ENCODE data around the gene CALCR. TPM values are rescaled to one million over a fixed set of nuclear protein-coding genes. Genes with fewer than 3 reads are reported as not detected.

CALCR gene
- total RNA-seq, 1 experiment from 2014 or later: not detected

DNA sequence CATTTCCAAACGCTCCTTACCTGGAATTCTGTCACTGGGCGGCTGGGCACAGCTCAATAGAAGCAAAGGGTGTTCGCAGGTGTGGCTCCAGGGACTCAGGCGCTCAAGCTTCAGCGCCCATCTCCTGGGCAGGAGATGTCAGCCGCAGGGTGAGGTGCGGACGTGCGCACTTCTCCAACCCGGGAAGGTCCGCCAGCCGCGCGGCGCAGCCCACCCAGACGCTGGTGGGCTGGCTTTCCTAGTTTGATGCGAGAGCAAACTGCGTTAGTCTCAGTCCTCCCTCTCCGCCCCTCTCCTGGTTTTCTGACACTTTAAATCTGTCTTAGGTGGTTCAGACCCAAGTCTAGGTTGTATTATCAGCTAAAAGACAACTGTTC is 267 bp downstream of the CALCR start:
- H3K4me3 ChIP-seq (ENCODE audit: low read length): no peak overlapping the region
- no peaks in the 10 kb centered on the region for H3K4me1 ChIP-seq (ENCODE audit: low read length)
- H3K9me2 ChIP-seq (replicated peaks; ENCODE audit: insufficient read depth, low read length): no peaks in the 10 kb centered on the region
- H3K9ac ChIP-seq (ENCODE audit: low read length): no peak overlapping the region
- no peaks in the 10 kb centered on the region for H3K9me3 ChIP-seq (ENCODE audit: low read length)
- no peak overlapping the region for H2AFZ ChIP-seq (ENCODE audit: low read length)
- H3K79me2 ChIP-seq (ENCODE audit: low read length): no peaks in the 10 kb centered on the region
- H3K4me2 ChIP-seq (ENCODE audit: low read depth, low read length, poor library complexity, severe bottlenecking): no peak overlapping the region
- no peaks in the 10 kb centered on the region for H3K27me3 ChIP-seq (ENCODE audit: low read length)
- H4K20me1 ChIP-seq (ENCODE audit: insufficient read depth, low read depth, low read length): no peaks in the 10 kb centered on the region
- H3K36me3 ChIP-seq (ENCODE audit: insufficient read depth, low read length): no peaks in the 10 kb centered on the region
- no peak for DNase-seq
- no peak overlapping the region for H3K27ac ChIP-seq (ENCODE audit: low read length)

DNA sequence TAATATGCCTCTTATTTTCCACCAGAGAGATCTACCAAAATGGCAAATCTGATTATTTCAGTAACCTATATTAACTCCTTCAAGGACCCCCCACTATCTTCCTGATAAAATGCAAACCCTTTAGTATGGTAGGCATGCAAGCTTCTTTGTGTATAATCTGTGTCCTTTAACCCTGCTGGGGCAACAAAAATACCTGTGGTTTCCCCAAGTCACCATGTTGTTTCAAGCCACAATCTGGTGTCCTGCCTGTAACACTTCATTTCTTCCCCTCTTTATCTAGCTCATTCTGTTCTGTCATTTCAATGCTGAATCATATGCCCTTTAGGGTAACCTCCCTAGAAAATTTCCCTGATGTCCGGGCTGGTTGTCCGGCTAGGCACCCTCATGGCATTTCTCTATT is 5.3 kb downstream of the CALCR start:
- no peak for DNase-seq
- H3K4me2 ChIP-seq (ENCODE audit: low read depth, low read length, poor library complexity, severe bottlenecking): no peak overlapping the region
- H3K9me2 ChIP-seq (replicated peaks; ENCODE audit: insufficient read depth, low read length): no peaks in the 10 kb centered on the region

DNA sequence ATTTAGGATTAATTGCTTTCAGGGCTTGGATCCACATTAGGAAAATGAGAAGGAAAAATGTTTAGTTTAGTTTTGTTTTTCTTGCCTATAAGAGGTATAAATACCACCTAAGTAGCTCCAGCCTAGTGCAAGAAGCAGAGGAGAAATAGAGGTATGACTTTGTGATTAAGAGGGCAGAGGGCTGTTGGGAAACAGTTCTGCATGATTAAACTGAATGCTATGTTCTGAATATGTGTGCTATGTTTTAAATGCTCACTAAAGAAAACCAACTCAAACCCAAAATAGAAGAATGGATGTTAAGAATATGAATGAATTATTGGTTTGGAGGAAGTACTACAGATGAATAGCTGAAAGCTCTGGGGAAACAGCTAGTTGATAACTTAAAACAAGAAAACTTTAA is 7.6 kb downstream of the CALCR start:
- Histone ChIP-seq H3K27me3 (ENCODE audit: low read length) (no peaks in the 10 kb centered on the region), H3K9me3 (ENCODE audit: low read length) (no peaks in the 10 kb centered on the region), H3K4me1 (ENCODE audit: low read length) (no peaks in the 10 kb centered on the region), H3K4me2 (ENCODE audit: low read depth, low read length, poor library complexity, severe bottlenecking) (no peak overlapping the region), H4K20me1 (ENCODE audit: insufficient read depth, low read depth, low read length) (no peaks in the 10 kb centered on the region), H3K79me2 (ENCODE audit: low read length) (no peaks in the 10 kb centered on the region), H3K27ac (ENCODE audit: low read length) (no peak overlapping the region), H2AFZ (ENCODE audit: low read length) (no peak overlapping the region), H3K9me2 (replicated peaks; ENCODE audit: insufficient read depth, low read length) (no peaks in the 10 kb centered on the region), H3K36me3 (ENCODE audit: insufficient read depth, low read length) (no peaks in the 10 kb centered on the region), H3K9ac (ENCODE audit: low read length) (no peak overlapping the region), H3K4me3 (ENCODE audit: low read length) (no peak overlapping the region)
- DNase-seq: no peak

More for the DNA sequence above, 5.3 kb downstream of the CALCR start:
- no peak overlapping the region for H2AFZ ChIP-seq (ENCODE audit: low read length)
- H3K27me3 ChIP-seq (ENCODE audit: low read length): no peaks in the 10 kb centered on the region
- no peak overlapping the region for H3K27ac ChIP-seq (ENCODE audit: low read length)
- no peaks in the 10 kb centered on the region for H3K36me3 ChIP-seq (ENCODE audit: insufficient read depth, low read length)
- H4K20me1 ChIP-seq (ENCODE audit: insufficient read depth, low read depth, low read length): no peaks in the 10 kb centered on the region
- no peak overlapping the region for H3K9ac ChIP-seq (ENCODE audit: low read length)
- H3K4me1 ChIP-seq (ENCODE audit: low read length): no peaks in the 10 kb centered on the region
- H3K79me2 ChIP-seq (ENCODE audit: low read length): no peaks in the 10 kb centered on the region
- H3K4me3 ChIP-seq (ENCODE audit: low read length): no peak overlapping the region
- H3K9me3 ChIP-seq (ENCODE audit: low read length): no peaks in the 10 kb centered on the region

DNA sequence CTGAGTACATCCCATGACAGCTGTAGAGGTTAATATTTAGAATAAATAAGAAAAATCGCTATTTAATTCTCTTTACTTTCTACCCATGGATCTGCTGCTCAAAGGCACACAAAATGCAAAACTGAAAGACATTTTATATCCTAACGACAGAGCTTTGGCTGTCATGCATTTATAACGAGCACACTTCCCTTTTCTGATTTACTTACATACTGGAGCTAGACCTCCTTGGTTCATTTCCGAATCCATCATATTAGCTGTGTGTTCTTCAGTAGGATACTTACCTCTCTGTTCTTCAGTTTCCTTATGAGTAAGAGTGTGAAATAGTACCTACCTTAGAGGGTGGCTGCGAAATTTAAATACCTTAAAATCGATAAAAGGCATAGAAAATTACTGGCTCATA is 10.9 kb downstream of the CALCR start:
- no peaks in the 10 kb centered on the region for H3K79me2 ChIP-seq (ENCODE audit: low read length)
- no peak overlapping the region for H3K4me2 ChIP-seq (ENCODE audit: low read depth, low read length, poor library complexity, severe bottlenecking)
- no peaks in the 10 kb centered on the region for H3K9me2 ChIP-seq (replicated peaks; ENCODE audit: insufficient read depth, low read length)
- H4K20me1 ChIP-seq (ENCODE audit: insufficient read depth, low read depth, low read length): no peaks in the 10 kb centered on the region
- H3K4me3 ChIP-seq (ENCODE audit: low read length): no peak overlapping the region
- no peak overlapping the region for H3K27ac ChIP-seq (ENCODE audit: low read length)
- H3K36me3 ChIP-seq (ENCODE audit: insufficient read depth, low read length): no peaks in the 10 kb centered on the region
- no peak for DNase-seq
- H3K9me3 ChIP-seq (ENCODE audit: low read length): no peaks in the 10 kb centered on the region
- no peak overlapping the region for H3K9ac ChIP-seq (ENCODE audit: low read length)
- no peaks in the 10 kb centered on the region for H3K27me3 ChIP-seq (ENCODE audit: low read length)
- H3K4me1 ChIP-seq (ENCODE audit: low read length): peaks cover 7% of the 10 kb centered on the region
- no peak overlapping the region for H2AFZ ChIP-seq (ENCODE audit: low read length)

DNA sequence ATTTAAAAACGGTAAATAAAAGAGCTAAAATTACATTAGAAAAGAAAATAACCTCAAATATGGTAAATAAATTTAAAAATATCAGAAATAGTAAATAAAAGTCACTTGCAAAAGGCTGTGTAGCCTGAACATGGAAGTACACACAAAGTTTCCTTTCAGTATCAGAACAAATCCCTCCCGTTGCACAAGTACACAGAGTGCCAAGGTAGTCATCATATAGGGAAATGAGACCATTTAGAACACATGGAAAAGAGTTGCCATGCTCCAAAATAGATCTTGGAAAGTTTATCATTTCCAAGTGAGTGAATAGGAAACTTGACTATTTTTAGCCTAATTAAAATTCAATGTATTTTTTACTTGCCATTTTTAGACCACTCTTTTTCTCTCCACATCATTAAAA is 11.6 kb downstream of the CALCR start:
- H3K9me2 ChIP-seq (replicated peaks; ENCODE audit: insufficient read depth, low read length): no peaks in the 10 kb centered on the region
- H3K9me3 ChIP-seq (ENCODE audit: low read length): no peaks in the 10 kb centered on the region
- no peaks in the 10 kb centered on the region for H3K36me3 ChIP-seq (ENCODE audit: insufficient read depth, low read length)
- H3K4me2 ChIP-seq (ENCODE audit: low read depth, low read length, poor library complexity, severe bottlenecking): no peak overlapping the region
- no peak for DNase-seq
- peaks cover 7% of the 10 kb centered on the region for H3K4me1 ChIP-seq (ENCODE audit: low read length)
- H3K27ac ChIP-seq (ENCODE audit: low read length): no peak overlapping the region
- H3K79me2 ChIP-seq (ENCODE audit: low read length): no peaks in the 10 kb centered on the region
- no peaks in the 10 kb centered on the region for H3K27me3 ChIP-seq (ENCODE audit: low read length)
- H2AFZ ChIP-seq (ENCODE audit: low read length): no peak overlapping the region
- H4K20me1 ChIP-seq (ENCODE audit: insufficient read depth, low read depth, low read length): no peaks in the 10 kb centered on the region
- no peak overlapping the region for H3K4me3 ChIP-seq (ENCODE audit: low read length)
- H3K9ac ChIP-seq (ENCODE audit: low read length): no peak overlapping the region

DNA sequence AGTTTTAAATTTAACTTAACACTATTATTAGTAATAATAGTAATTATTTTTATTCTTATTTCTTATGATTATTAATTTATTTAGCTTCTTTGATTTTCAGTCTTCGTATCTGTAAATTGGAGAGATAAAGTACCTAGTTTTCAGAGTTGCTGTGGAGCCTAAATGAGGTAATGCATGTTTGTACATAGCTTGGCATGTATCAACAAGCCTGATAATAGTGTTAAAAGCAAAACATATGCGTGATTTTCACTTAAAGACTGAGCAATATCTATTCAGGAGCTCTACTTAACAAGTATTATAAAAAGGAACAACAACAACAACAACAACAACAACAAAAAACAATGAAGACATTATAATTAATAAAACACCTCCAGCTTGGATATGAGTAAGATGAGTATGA is 12.4 kb downstream of the CALCR start:
- Histone ChIP-seq H3K9me2 (replicated peaks; ENCODE audit: insufficient read depth, low read length) (no peaks in the 10 kb centered on the region), H3K79me2 (ENCODE audit: low read length) (no peaks in the 10 kb centered on the region), H3K36me3 (ENCODE audit: insufficient read depth, low read length) (no peaks in the 10 kb centered on the region), H3K27me3 (ENCODE audit: low read length) (no peaks in the 10 kb centered on the region), H4K20me1 (ENCODE audit: insufficient read depth, low read depth, low read length) (no peaks in the 10 kb centered on the region), H3K9me3 (ENCODE audit: low read length) (no peaks in the 10 kb centered on the region), H3K27ac (ENCODE audit: low read length) (no peak overlapping the region), H3K9ac (ENCODE audit: low read length) (no peak overlapping the region), H3K4me1 (ENCODE audit: low read length) (peaks cover 7% of the 10 kb centered on the region), H3K4me2 (ENCODE audit: low read depth, low read length, poor library complexity, severe bottlenecking) (no peak overlapping the region), H2AFZ (ENCODE audit: low read length) (no peak overlapping the region), H3K4me3 (ENCODE audit: low read length) (no peak overlapping the region)
- no peak for DNase-seq

DNA sequence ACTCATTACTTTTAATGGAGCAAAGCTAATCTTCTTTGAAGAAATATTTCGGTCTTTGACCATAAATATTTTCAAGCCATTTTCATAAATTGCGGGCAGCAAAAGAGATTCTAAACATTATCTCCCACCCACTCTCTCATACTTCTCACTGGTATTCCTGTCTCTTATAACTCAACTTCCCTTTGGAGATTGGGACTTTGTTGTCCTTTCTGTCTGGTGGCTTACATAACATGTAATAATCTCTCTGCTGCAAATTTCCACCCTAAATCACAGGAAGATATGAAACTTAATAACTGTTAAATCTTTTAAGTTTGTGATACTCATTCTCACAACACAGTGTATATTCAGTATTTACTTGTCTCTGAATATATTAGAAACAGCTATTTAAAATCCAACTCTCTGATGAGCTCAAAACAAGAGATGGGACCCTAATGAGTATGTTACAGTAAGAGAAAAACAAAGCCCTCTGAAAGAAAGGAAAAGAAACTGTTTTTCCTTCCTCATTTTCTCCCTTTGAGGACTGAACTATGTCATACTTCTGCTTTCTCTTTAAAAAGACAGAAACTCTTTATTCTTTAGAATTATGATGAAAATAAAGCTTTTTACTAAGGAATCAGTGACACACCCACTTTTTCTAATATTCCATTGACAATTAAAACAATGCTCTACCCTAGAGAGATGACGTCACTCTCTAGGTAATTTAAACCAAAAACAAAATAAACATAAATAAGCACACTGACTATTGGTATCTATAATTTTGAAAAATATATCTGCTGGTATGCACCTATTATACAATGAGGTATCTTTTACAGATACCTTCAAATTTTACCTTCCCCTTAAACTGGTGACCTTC is 14.7 kb downstream of the CALCR start:
- Histone ChIP-seq H3K4me2 (ENCODE audit: low read depth, low read length, poor library complexity, severe bottlenecking) (no peak overlapping the region), H3K27ac (ENCODE audit: low read length) (no peak overlapping the region), H3K79me2 (ENCODE audit: low read length) (no peaks in the 10 kb centered on the region), H3K27me3 (ENCODE audit: low read length) (no peaks in the 10 kb centered on the region), H3K4me1 (ENCODE audit: low read length) (peaks cover 7% of the 10 kb centered on the region), H2AFZ (ENCODE audit: low read length) (peak overlapping the region; percentile 62; the same call in 1 of the 2 replicates), H3K9ac (ENCODE audit: low read length) (no peak overlapping the region), H4K20me1 (ENCODE audit: insufficient read depth, low read depth, low read length) (no peaks in the 10 kb centered on the region), H3K36me3 (ENCODE audit: insufficient read depth, low read length) (no peaks in the 10 kb centered on the region), H3K4me3 (ENCODE audit: low read length) (no peak overlapping the region), H3K9me2 (replicated peaks; ENCODE audit: insufficient read depth, low read length) (no peaks in the 10 kb centered on the region), H3K9me3 (ENCODE audit: low read length) (no peaks in the 10 kb centered on the region)
- no peak for DNase-seq

DNA sequence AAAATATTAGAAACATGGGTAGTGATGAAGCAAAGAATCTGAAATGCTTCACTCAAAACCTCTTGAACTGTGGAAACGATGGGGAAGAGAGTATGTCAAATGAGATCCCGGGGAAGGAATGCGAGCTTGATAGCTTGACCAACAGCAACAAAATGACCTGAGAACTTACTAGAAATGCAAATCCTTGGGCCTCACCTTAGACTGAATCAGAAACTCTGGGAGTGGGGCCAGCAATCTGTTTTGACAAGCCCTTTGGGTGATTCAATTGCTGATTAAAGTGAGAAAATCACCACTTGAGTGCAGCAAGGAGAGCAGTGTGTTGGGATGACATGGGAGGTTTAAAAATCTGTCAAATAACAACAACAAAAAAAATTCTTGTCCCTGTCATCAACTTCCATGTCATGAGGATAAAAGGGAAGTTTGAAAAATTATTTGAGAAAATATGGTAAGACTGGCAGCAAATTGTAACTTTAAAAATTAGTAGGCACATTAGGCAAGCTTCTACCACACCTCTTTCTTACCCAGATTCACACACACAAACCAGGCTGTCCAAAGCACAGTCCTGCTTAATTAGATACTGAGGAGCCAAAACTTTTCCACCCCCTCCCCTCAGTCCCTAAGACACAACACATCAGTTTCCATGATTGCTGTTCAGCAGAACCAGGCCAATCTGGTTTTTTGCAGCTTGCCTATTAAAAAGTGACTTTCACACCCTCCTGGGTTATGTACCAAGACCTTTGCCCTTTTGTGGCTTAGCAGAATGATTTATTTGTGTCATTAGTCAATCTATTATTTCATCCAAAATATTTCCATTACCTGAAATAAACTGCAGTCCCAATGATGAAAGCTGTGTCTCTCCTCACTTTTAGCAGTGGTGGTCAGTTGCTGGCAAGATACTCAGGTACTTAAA is 15.6 kb downstream of the CALCR start:
- no peaks in the 10 kb centered on the region for H3K27me3 ChIP-seq (ENCODE audit: low read length)
- no peak overlapping the region for H2AFZ ChIP-seq (ENCODE audit: low read length)
- H3K9ac ChIP-seq (ENCODE audit: low read length): no peak overlapping the region
- no peaks in the 10 kb centered on the region for H4K20me1 ChIP-seq (ENCODE audit: insufficient read depth, low read depth, low read length)
- no peak for DNase-seq
- no peaks in the 10 kb centered on the region for H3K36me3 ChIP-seq (ENCODE audit: insufficient read depth, low read length)
- no peak overlapping the region for H3K4me2 ChIP-seq (ENCODE audit: low read depth, low read length, poor library complexity, severe bottlenecking)
- no peaks in the 10 kb centered on the region for H3K9me3 ChIP-seq (ENCODE audit: low read length)
- no peak overlapping the region for H3K27ac ChIP-seq (ENCODE audit: low read length)
- no peak overlapping the region for H3K4me3 ChIP-seq (ENCODE audit: low read length)
- H3K9me2 ChIP-seq (replicated peaks; ENCODE audit: insufficient read depth, low read length): no peaks in the 10 kb centered on the region
- H3K79me2 ChIP-seq (ENCODE audit: low read length): no peaks in the 10 kb centered on the region
- peaks cover 7% of the 10 kb centered on the region for H3K4me1 ChIP-seq (ENCODE audit: low read length)

All from Karpas-422 (cell line).